Ammon's horn (tissue), 1 donor: Measurements from ENCODE around the gene MRPL49.

ENCODE experiments used
- DNase-seq: peaks from one replicate; pipeline ENCODE4 v3.0.0-alpha.2; 2016; ENCODE audit warnings: low spot score

Gene MRPL49

GRCh38 chr11:65121865-65122696 is at the start of gene MRPL49, which contains the start of gene FAU:
Gene MRPL49 (plus strand): TSS chr11:65122321. CDS start chr11:65122347, 26 bp downstream.
Gene FAU (minus strand): TSS chr11:65122134. CDS start chr11:65121813, 321 bp downstream.
- DNase-seq, result peak; percentile 99

DNA sequence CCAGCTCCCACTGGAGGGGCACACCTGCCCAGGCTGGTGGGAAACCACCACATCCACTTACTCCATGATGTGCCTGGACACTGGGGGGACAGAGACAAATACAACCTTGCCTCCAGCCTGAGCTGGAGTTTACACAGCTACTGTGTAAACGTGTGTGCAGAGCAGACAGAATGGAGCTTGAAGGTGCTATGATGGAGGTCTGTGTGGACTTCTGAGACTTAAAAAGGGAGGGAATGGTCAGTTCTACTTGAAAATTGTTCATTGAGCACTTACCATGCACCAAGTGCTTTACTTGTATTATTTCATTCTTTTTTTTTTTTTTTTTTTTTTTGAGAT is 49.5 kb upstream of the MRPL49 start:
- DNase-seq, result no peak

- DNase-seq, result no peak
Measured at GRCh38 chr11:65077451-65077850, 44.7 kb upstream of the MRPL49 start.

- DNase-seq, result no peak
Measured at GRCh38 chr11:65078151-65078550, 44.0 kb upstream of the MRPL49 start.

DNA sequence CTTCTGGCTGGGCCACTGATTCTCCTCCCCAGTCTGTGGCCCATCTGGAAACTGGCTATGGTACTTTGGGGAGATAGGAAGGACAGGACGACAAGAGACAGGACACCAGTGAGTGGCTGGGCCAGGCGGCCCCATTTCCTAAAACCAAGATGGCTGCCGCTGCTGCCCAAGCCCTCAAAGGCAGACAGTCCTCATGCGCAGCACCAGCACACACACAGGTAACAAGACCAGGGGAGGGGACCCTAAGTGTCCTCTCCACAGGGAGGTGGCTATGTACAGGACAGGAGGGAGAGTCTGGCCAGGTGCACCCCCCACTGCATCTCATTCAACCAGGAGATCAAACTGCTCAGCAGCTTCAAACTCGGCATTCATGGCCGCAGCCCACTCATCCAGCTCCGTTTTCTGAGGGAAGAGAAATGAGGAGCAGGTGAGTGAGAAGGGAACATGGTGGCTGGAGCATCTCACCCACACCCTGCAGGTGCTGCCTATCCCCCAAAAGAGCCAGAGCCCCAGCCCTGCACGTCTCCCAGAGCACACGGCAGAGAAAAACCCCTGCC is 43.3 kb upstream of the MRPL49 start:
- no peak for DNase-seq

- no peak for DNase-seq
Measured at GRCh38 chr11:65083134-65083833, 38.8 kb upstream of the MRPL49 start.

- DNase-seq, result peak; percentile 97
Measured at GRCh38 chr11:65083834-65084597, 38.1 kb upstream of the MRPL49 start, which contains the start of the genes CDCA5 and ZFPL1. Gene CDCA5 (minus strand): TSS chr11:65084040. CDS start chr11:65083978, 62 bp downstream. Gene ZFPL1 (plus strand): TSS chr11:65084222. CDS start chr11:65084699, 477 bp downstream.

- DNase-seq, result no peak
Measured at GRCh38 chr11:65084598-65085375, 37.3 kb upstream of the MRPL49 start.

DNA sequence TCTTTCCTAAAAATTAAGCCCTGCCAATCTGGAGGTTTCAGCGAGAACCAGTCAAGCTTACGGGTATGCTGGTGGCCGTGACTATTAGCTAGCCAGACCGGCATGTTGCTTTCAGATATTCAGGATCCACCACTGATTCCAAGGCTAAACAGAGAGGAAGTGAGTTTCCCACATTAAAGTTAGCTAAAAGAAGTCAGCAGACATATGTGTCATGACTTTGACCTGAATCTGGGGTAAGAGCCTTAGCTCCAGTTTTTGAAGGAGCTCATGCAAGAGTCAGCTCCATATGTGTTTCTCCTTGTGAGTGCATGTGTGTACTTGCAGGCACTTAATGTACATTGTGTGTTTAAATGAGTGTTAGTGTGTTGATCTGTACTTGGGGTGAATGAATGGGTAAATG is 36.7 kb upstream of the MRPL49 start:
- no peak for DNase-seq

DNA sequence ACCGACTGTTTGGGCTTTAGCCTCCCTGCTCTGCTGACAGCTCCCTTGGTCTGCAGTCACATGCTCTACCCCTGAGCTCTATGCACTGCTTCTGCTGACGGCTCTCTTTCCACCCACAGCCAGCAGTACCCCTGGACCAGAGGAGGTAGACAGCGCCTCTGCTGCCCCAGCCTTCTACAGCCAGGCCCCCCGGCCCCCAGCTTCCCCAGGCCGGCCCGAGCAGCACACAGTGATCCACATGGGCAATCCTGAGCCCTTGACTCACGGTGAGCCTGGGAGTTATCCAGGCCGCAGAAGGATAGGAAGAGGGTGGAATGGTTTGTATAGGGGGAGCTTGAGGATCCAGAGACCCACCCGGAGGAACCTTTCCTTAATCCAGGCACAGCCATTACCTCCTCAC is 35.3 kb upstream of the MRPL49 start:
- no peak for DNase-seq

GRCh38 chr11:65087216-65087615 is 34.9 kb upstream of the MRPL49 start:
- no peak for DNase-seq

- DNase-seq, result no peak
Measured at GRCh38 chr11:65087827-65088226, 34.3 kb upstream of the MRPL49 start.

DNA sequence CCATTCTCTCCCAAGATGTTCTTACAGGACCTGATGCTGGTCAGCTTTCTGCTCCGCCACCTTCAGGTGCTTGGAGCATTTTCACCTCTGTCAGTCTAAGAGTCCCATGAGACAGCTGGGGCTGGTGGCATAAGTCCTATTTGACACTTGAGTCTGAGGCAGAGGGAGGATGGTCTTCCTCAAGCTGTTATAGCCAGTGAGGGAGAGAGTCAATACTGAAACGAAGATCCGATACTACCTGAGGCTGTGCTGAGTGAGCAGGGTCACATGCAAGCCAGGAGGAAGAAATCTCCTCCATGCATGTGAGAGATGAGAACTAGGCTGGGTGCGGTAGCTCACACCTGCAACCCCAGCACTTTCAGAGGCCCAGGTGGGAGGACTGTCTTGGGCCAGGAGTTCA is 32.5 kb upstream of the MRPL49 start:
- no peak for DNase-seq

- peak; percentile 75 for DNase-seq
Measured at GRCh38 chr11:65090628-65091027, 31.5 kb upstream of the MRPL49 start.

GRCh38 chr11:65095427-65095826 is 26.7 kb upstream of the MRPL49 start:
- DNase-seq, result no peak

DNA sequence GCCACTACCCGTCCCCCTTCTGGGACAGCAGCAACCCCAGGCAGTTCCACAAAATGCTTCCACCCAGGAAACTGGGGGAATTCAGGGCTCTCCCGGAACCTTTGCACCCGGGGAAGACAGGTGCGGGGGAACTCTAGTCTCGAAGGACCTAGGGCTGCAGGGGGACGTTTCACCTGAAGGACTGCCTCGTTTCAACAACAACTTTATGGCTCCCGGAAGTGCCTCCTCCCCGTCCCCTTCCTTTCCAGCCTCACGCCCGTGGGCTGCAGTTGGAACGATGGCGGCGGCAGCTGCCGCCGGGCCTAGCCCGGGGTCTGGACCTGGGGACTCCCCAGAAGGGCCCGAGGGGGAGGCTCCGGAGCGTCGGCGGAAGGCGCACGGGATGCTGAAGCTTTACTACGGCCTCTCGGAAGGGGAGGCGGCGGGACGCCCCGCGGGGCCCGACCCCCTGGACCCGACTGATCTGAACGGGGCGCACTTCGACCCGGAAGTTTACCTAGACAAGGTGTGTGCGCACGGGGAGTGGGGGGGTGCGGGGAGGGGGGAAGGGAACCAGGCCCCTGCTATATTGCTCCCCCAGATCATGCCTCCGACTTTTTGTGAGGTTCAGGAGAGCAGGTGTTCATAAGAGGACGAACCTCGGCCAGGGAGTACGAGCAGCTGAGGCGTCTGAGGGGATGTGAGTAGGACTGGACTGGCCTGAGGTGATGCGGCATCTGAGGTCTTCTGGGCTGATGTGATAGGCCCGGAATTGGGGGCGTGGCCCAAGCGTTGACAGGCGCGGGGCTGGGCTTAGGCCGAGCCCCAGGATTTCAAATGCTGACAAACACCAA is 25.9 kb upstream of the MRPL49 start, which contains the start of gene VPS51:
TSS of gene VPS51 (plus strand) at position 241 of the 833 bp plus-strand sequence. CDS start at position 278, 37 bp downstream.
- peak; percentile 91 for DNase-seq

DNA sequence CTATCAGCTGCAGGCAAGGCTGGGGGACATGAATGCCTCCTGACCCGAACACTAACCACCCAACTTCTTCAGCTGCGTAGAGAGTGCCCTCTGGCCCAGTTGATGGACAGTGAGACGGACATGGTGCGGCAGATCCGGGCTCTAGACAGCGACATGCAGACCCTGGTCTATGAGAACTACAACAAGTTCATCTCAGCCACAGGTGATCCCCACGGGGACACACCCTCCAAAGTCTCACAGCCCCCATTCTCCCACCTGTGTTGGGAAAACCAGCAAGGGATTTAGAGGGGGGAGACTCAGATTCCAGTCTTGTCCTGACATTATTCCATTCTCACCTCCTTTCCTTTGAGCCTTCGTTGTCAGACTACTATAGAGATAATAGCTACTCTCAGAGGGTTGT is 25.2 kb upstream of the MRPL49 start:
- DNase-seq, result no peak

DNA sequence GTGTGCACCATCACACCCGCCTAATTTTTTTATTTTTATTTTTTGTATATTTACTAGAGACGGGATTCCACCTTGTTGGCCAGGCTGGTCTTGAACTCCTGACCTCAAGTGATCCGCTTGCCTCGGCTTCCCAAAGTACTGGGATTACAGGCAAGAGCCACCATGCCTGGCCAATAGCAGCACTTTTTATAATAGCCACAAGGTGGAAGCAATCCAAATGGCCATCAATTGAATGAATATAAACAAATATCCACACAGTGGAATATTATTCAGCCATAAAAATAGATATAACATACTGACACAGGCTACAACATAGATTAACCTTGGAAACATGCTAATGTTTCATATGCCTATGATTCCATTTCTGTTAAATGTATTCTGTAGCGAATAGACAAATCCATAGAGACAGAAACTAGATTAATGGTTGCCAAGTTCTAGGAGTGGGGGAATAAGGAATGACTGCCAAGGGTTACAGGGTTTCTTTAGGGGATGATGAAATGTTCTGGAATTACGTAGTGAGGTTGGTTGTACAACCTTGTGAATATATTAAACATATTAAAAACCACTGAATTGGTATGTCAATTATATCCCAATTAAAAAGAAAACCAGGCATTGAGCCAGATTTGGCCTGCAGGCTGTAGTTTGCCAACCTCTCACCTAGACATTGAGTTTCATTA is 21.3 kb upstream of the MRPL49 start:
- no peak for DNase-seq
